ENCODE data around the gene MYOCOS. TPM values are rescaled to one million over a fixed set of nuclear protein-coding genes. Genes with fewer than 3 reads are reported as not detected.

The MYOCOS gene
- total and polyA plus RNA-seq, 7 donors, result 0.10 TPM; not detected in 6

DNA sequence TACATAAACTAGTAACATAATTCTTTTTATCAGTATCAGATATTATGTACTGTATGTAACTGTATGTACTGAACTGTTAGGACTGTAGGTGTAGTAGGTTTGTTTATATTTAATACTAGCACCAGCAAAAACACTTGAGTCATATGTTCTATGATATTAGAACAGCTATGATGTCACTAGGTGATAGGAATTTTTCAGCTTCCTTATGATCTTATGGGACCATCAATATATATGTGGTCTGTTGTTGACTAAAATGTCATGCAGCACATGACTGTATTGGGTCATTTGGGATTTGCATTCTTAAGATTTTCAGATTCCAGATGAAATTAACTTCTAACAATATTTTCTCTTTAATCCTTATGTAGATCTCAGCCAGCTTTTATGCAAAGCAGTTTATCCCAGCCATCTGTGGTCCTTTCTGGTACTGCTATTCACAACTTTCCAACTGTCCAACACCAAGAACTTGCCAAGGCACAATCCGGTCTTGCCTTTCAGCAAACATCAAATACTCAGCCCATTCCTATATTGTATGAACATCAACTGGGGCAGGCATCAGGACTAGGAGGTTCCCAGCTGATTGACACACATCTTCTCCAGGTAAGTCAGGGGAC lies 38.3 kb upstream of the MYOCOS start:
- DNase-seq (no peak), ATAC-seq (no peak)
- Histone ChIP-seq H3K9me3 (no peaks in the 10 kb centered on the region), H3K27me3 (ENCODE audit: insufficient read depth in 3 of 3, low read length in 2 of 3) (no peaks in the 10 kb centered on the region), H3K4me1 (no peaks in the 10 kb centered on the region), H3K4me3 (no peak overlapping the region), H3K27ac (no peak overlapping the region), H3K36me3 (ENCODE audit: insufficient read depth in 1 of 2, low read depth in 1 of 2) (peaks cover 12 to 99% of the 10 kb centered on the region in 2 donors)
- intact Hi-C loops (cut with DNase I), result loop anchor here in 1 of 2 donors (10.0 kb wide), 1 partner anchor 59 kb away; no protein-coding TSS in a partner anchor
- TF ChIP-seq, protein P1, sequence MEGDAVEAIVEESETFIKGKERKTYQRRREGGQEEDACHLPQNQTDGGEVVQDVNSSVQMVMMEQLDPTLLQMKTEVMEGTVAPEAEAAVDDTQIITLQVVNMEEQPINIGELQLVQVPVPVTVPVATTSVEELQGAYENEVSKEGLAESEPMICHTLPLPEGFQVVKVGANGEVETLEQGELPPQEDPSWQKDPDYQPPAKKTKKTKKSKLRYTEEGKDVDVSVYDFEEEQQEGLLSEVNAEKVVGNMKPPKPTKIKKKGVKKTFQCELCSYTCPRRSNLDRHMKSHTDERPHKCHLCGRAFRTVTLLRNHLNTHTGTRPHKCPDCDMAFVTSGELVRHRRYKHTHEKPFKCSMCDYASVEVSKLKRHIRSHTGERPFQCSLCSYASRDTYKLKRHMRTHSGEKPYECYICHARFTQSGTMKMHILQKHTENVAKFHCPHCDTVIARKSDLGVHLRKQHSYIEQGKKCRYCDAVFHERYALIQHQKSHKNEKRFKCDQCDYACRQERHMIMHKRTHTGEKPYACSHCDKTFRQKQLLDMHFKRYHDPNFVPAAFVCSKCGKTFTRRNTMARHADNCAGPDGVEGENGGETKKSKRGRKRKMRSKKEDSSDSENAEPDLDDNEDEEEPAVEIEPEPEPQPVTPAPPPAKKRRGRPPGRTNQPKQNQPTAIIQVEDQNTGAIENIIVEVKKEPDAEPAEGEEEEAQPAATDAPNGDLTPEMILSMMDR (IDR thresholded peaks at IDR 0.05), result no peak
- WGBS, 3 donors, result 60 to 74% (median 71%) methylated on average over 1 of the region's 1 CpG

DNA sequence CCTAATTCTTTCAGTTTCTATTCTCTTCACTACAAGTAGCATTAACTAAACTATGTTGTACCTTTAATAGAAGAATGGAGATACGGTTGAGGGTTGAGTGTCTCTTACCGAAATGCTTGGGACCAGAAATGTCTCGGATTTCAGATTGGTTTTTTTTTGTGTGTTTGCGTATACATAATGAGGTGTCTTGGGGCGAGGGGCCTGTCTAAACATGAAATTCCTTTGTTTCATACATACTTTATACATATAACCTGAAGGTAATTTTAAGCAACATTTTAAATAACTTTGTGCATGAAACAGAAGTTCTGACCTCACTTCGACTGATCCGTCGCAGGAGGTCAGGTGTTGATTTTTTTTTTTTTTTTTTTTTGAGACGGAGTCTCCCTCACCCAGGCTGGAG lies 36.3 kb upstream of the MYOCOS start:
- H3K27me3 ChIP-seq (ENCODE audit: insufficient read depth in 3 of 3, low read length in 2 of 3), result no peaks in the 10 kb centered on the region
- 92 to 96% (median 94%) methylated on average over 9 of the region's 9 CpGs for WGBS, 3 donors
- DNase-seq, result no peak
- no peak overlapping the region for H3K27ac ChIP-seq
- H3K36me3 ChIP-seq (ENCODE audit: insufficient read depth in 1 of 2, low read depth in 1 of 2), result peaks cover 11 to 99% of the 10 kb centered on the region in 2 donors
- no peaks in the 10 kb centered on the region for H3K4me1 ChIP-seq
- no peaks in the 10 kb centered on the region for H3K9me3 ChIP-seq
- intact Hi-C loops (cut with DNase I), result loop anchor here in 1 of 2 donors (10.0 kb wide), 1 partner anchor 61 kb away; no protein-coding TSS in a partner anchor
- H3K4me3 ChIP-seq, result no peak overlapping the region
- TF ChIP-seq, protein P1 (IDR thresholded peaks at IDR 0.05), result no peak
- no peak for ATAC-seq

DNA sequence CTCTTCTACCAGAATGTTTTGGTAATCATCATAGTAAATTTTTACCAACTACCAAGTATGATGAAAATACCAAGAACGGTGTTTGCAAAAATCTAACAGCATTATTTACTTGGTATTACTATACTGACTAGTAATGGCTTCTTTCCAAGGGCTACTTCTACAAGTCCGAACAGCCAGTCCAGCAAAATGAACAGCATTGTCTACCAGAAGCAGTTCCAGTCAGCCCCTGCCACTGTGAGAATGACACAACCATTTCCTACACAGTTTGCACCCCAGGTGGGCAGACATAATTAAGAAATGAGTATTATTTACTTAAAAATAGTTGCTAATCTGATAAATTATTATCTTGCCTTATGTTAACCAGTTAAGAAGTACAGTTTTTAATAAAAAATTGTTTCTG lies 33.8 kb upstream of the MYOCOS start:
- H3K4me3 ChIP-seq, result no peak overlapping the region
- H3K27ac ChIP-seq, result no peak overlapping the region
- H3K27me3 ChIP-seq (ENCODE audit: insufficient read depth in 3 of 3, low read length in 2 of 3), result no peaks in the 10 kb centered on the region
- intact Hi-C loops (cut with DNase I), result loop anchor here in 1 of 2 donors (10.0 kb wide), 1 partner anchor 63 kb away; no protein-coding TSS in a partner anchor
- no peaks in the 10 kb centered on the region for H3K4me1 ChIP-seq
- H3K9me3 ChIP-seq, result no peaks in the 10 kb centered on the region
- 86 to 93% (median 91%) methylated on average over 2 of the region's 2 CpGs for WGBS, 3 donors
- ATAC-seq, result no peak
- DNase-seq, result no peak
- TF ChIP-seq, protein P1 (IDR thresholded peaks at IDR 0.05), result no peak
- peaks cover 11 to 99% of the 10 kb centered on the region in 2 donors for H3K36me3 ChIP-seq (ENCODE audit: insufficient read depth in 1 of 2, low read depth in 1 of 2)

DNA sequence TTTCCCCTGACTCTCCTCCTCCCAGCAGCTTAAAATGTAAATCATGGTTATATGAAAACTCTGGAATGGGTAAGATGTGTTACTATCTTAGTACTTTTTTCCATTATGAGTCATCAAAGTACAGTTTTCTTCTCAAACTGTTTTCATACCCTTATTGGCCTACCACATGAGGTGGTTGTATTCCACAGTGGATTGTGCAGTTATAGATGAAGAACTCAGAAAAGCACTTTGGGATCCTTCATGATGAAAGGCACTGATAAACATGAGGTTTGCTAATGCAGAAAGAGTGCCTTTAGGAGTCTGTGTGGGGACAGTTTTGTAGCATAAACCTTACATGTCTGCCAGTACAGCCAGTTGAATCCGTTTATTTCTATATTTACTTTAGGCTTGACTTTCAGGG lies 32.0 kb upstream of the MYOCOS start:
- DNase-seq (no peak), ATAC-seq (no peak)
- Histone ChIP-seq H3K4me3 (no peak overlapping the region), H3K27ac (no peak overlapping the region), H3K27me3 (ENCODE audit: insufficient read depth in 3 of 3, low read length in 2 of 3) (no peaks in the 10 kb centered on the region), H3K4me1 (no peaks in the 10 kb centered on the region), H3K36me3 (ENCODE audit: insufficient read depth in 1 of 2, low read depth in 1 of 2) (peaks cover 3 to 95% of the 10 kb centered on the region in 2 donors), H3K9me3 (no peaks in the 10 kb centered on the region)
- TF ChIP-seq, protein P1 (IDR thresholded peaks at IDR 0.05), result no peak
- intact Hi-C loops (cut with DNase I), result no loop called here
- WGBS, 3 donors, result 79 to 93% (median 89%) methylated on average over 1 of the region's 1 CpG

DNA sequence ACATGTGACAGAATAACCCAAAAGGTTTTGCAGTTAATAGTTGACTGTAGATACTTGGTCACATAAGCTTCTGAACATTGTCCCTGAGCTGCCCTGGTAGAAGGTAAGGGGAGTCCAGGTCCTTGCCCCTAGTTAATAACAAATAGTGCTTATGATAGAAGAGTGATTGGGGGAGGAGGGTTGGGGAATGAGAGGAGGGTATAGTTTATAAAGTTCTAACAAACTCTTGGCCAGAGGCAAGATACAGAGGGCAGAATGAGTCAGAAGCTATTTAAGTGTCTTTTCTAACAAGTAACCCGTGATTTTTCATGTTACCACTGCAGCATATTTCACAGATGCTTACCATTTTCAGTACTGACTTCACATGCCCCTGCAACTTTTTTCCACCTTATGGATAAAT lies 26.7 kb upstream of the MYOCOS start:
- Histone ChIP-seq H3K4me3 (no peak overlapping the region), H3K27me3 (ENCODE audit: insufficient read depth in 3 of 3, low read length in 2 of 3) (no peaks in the 10 kb centered on the region), H3K27ac (no peak overlapping the region), H3K9me3 (no peaks in the 10 kb centered on the region), H3K36me3 (ENCODE audit: insufficient read depth in 1 of 2, low read depth in 1 of 2) (peaks cover 0 to 43% of the 10 kb centered on the region in 2 donors), H3K4me1 (no peaks in the 10 kb centered on the region)
- DNase-seq (no peak), ATAC-seq (peak; percentile 39 to 63 (median 48))
- intact Hi-C loops (cut with DNase I), result no loop called here
- 60 to 94% (median 75%) methylated on average over 1 of the region's 1 CpG for WGBS, 3 donors
- TF ChIP-seq, protein P1 (IDR thresholded peaks at IDR 0.05), result no peak
